ENCODE results near the gene CFAP73. TPM values are rescaled to one million over a fixed set of nuclear protein-coding genes. Genes with fewer than 3 reads are reported as not detected.

Gene CFAP73
- total and polyA plus RNA-seq, 2 experiments from 2014 or later, result 0.50 to 0.59 TPM

DNA sequence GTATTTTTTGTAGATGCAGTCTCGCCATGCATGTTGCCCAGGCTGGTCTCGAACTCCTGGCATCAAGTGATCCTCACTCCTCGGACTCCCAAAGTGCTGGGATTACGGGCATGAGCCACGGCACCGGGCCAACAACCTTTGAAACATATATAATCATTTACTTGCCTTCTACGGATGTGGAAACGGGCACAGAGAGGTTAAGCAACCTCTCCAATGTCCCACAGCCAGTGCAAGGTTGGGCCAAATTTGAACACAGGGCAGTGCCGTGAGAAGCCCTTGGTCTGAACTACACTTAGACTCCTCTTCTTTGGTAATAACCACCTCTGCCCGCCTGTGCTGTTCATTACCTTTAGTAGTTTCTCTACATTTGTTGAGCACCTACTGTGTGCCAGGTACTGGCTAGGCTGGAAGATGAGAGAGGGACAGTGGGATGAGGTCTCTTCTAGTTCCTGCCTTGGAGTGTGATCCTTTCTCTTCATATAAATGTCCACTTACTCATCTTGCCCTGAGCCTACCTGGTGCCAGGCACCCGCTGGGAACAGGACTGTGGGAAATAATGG, 33.6 kb downstream of the CFAP73 start (continued):
- TF ChIP-seq, protein P1, sequence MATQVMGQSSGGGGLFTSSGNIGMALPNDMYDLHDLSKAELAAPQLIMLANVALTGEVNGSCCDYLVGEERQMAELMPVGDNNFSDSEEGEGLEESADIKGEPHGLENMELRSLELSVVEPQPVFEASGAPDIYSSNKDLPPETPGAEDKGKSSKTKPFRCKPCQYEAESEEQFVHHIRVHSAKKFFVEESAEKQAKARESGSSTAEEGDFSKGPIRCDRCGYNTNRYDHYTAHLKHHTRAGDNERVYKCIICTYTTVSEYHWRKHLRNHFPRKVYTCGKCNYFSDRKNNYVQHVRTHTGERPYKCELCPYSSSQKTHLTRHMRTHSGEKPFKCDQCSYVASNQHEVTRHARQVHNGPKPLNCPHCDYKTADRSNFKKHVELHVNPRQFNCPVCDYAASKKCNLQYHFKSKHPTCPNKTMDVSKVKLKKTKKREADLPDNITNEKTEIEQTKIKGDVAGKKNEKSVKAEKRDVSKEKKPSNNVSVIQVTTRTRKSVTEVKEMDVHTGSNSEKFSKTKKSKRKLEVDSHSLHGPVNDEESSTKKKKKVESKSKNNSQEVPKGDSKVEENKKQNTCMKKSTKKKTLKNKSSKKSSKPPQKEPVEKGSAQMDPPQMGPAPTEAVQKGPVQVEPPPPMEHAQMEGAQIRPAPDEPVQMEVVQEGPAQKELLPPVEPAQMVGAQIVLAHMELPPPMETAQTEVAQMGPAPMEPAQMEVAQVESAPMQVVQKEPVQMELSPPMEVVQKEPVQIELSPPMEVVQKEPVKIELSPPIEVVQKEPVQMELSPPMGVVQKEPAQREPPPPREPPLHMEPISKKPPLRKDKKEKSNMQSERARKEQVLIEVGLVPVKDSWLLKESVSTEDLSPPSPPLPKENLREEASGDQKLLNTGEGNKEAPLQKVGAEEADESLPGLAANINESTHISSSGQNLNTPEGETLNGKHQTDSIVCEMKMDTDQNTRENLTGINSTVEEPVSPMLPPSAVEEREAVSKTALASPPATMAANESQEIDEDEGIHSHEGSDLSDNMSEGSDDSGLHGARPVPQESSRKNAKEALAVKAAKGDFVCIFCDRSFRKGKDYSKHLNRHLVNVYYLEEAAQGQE (IDR thresholded peaks at IDR 0.05; ENCODE audit: unreplicated experiment), result no peak
- TF ChIP-seq ZNF114 (CRISPR knock-in tag; IDR thresholded peaks at IDR 0.05) (no peak), STAT1 (IDR thresholded peaks at IDR 0.05; ENCODE audit: unreplicated experiment) (no peak), JUNB (IDR thresholded peaks at IDR 0.05; ENCODE audit: unreplicated experiment) (no peak), EZH2 (IDR thresholded peaks at IDR 0.05; ENCODE audit: low read depth, unreplicated experiment) (no peak), EZH2phosphoT487 (IDR thresholded peaks at IDR 0.05; ENCODE audit: unreplicated experiment) (no peak), NANOG (IDR thresholded peaks at IDR 0.05; ENCODE audit: borderline replicate concordance) (no peak)
- TF ChIP-seq, protein P2, sequence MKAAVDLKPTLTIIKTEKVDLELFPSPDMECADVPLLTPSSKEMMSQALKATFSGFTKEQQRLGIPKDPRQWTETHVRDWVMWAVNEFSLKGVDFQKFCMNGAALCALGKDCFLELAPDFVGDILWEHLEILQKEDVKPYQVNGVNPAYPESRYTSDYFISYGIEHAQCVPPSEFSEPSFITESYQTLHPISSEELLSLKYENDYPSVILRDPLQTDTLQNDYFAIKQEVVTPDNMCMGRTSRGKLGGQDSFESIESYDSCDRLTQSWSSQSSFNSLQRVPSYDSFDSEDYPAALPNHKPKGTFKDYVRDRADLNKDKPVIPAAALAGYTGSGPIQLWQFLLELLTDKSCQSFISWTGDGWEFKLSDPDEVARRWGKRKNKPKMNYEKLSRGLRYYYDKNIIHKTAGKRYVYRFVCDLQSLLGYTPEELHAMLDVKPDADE (IDR thresholded peaks at IDR 0.05), result no peak

DNA sequence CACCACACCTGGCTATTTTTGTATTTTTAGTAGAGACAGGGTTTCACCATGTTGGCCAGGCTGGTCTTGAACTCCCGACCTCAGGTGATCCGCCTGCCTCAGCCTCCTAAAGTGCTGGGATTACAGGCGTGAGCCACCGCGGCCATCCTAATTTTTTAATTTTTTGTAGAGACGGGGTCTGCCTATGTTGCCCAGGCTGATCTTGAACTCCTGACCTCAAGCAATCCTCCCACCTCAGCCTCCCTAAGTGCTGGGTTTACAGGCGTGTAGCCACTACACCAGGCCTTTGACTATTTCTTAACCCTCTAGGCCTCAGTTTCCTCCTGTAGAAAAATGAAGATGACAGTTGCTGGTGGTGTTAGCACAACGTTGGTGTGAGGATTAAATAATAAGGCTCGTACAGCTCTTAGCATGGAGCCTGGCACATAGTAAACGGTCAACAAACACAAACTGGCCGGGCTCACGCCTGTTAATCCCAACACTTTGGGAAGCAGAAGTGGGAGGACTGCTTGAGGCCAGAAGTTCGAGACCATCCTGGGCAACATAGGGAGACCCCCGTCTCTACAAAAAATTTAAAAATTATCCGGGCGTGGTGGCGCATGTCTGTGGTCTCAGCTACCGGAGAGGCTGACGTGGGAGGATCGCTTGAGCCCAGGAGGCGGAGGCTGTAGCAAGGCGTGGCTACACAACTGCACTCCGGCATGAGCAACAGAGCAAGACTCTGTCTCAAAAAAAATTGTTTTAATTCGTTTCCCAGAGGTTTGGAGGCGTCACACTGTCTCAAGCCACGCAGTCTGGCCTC, 34.8 kb downstream of the CFAP73 start:
- no peaks in the 10 kb centered on the region for H3K27me3 ChIP-seq (ENCODE audit: insufficient read depth)
- H3K27ac ChIP-seq (ENCODE audit: low read depth), result no peak overlapping the region
- Mint-ChIP-seq H3K9me3 (no peaks in the 10 kb centered on the region), H3K4me3 (peak overlapping the region; percentile 95), H3K27me3 (ENCODE audit: insufficient read depth, low read depth, poor library complexity) (peaks cover 10% of the 10 kb centered on the region), H3K4me1 (peaks cover 12% of the 10 kb centered on the region), H3K36me3 (ENCODE audit: low read depth) (peaks cover 49% of the 10 kb centered on the region), H3K27ac (peak overlapping the region; percentile 88)
- DNase-seq (ENCODE audit: low spot score) (peak; percentile 19), ATAC-seq (no peak; the same call in 1 of the 3 replicates)
- H3K79me2 ChIP-seq (replicated peaks; ENCODE audit: insufficient read depth), result peaks cover 52% of the 10 kb centered on the region
- H2AFZ ChIP-seq, result peak overlapping the region; percentile 95; the same call in 1 of the 2 replicates
- peaks cover 34% of the 10 kb centered on the region for H4K20me1 ChIP-seq (replicated peaks; ENCODE audit: insufficient read depth)
- no peaks in the 10 kb centered on the region for H3K9me2 ChIP-seq (ENCODE audit: insufficient read depth)
- H3K4me1 ChIP-seq (ENCODE audit: insufficient read depth), result peaks cover 4% of the 10 kb centered on the region; the same call in 1 of the 2 replicates
- H3F3A ChIP-seq (replicated peaks; ENCODE audit: low read depth), result peaks cover 3% of the 10 kb centered on the region; the same call in 1 of the 2 replicates
- H3K4me3 ChIP-seq, result peak overlapping the region; percentile 97
- peaks cover 3% of the 10 kb centered on the region; the same call in 1 of the 2 replicates for H3K36me3 ChIP-seq (ENCODE audit: insufficient read depth)
- peak overlapping the region; percentile 94 for H3K4me2 ChIP-seq
- TF ChIP-seq EZH2phosphoT487 (IDR thresholded peaks at IDR 0.05; ENCODE audit: unreplicated experiment) (no peak), STAT1 (IDR thresholded peaks at IDR 0.05; ENCODE audit: unreplicated experiment) (no peak), CREB1 (CRISPR knock-in tag; IDR thresholded peaks at IDR 0.05; ENCODE audit: low read depth) (no peak), EZH2 (IDR thresholded peaks at IDR 0.05; ENCODE audit: low read depth, unreplicated experiment) (no peak)
- TF ChIP-seq, protein P1 (IDR thresholded peaks at IDR 0.05; ENCODE audit: unreplicated experiment), result no peak
